ENCODE data around the gene ARL3.

Gene ARL3

GRCh38 chr10:102657984-102658724 lies 56.0 kb downstream of the ARL3 start:
- no peak overlapping the region for H3K4me2 ChIP-seq (ENCODE audit: insufficient read depth, low read length, poor library complexity, severe bottlenecking)
- peaks cover 12 to 13% of the 10 kb centered on the region in 2 donors for H3K4me1 ChIP-seq (ENCODE audit: control insufficient read depth in 2 of 2, insufficient read depth in 1 of 2, low read depth in 1 of 2, low read length in 2 of 2)
- DNase-seq (ENCODE audit: low spot score), result no peak
- whole genome bisulfite sequencing, 2 donors (ENCODE audit: extremely low coverage in 2 of 2, insufficient read length in 2 of 2, insufficient replicate concordance in 1 of 2), result no CpG with 5 or more reads among the region's 13 CpGs
- H4K91ac ChIP-seq (ENCODE audit: low read depth, low read length, poor library complexity), result no peak overlapping the region
- H3K27me3 ChIP-seq (ENCODE audit: control insufficient read depth in 3 of 3, insufficient read depth in 3 of 3, low read depth in 1 of 3, low read length in 3 of 3), result no peaks in the 10 kb centered on the region
- H3K9ac ChIP-seq (ENCODE audit: low read depth, low read length, poor library complexity), result no peak overlapping the region
- no peak overlapping the region for H2BK15ac ChIP-seq (ENCODE audit: low read length)
- no peak overlapping the region for H2BK5ac ChIP-seq (ENCODE audit: low read length)
- H3K27ac ChIP-seq (replicated peaks; ENCODE audit: low read length), result no peak overlapping the region
- no peak overlapping the region for H2AFZ ChIP-seq (ENCODE audit: low read length)
- no peak overlapping the region for H3K14ac ChIP-seq (ENCODE audit: low read length)
- no peak overlapping the region for H3K23ac ChIP-seq (ENCODE audit: low read depth, low read length, poor library complexity)
- no peak overlapping the region for H2AK5ac ChIP-seq (ENCODE audit: low read depth, low read length)
- no peak overlapping the region for H3K4me3 ChIP-seq (ENCODE audit: low read length in 2 of 2)
- no peak overlapping the region for H2BK12ac ChIP-seq (ENCODE audit: low read length)
- peaks cover 6% of the 10 kb centered on the region for H3K79me1 ChIP-seq (ENCODE audit: low read depth, low read length)
- no peak overlapping the region for H2BK120ac ChIP-seq (ENCODE audit: low read depth, low read length)
- no peaks in the 10 kb centered on the region for H3K9me3 ChIP-seq (replicated peaks in 1 of 2; ENCODE audit: control insufficient read depth in 2 of 2, insufficient read depth in 1 of 2, low read depth in 1 of 2, low read length in 2 of 2)
- H3K4ac ChIP-seq (ENCODE audit: low read length), result no peak overlapping the region
- peaks cover 24 to 61% of the 10 kb centered on the region in 2 donors for H3K36me3 ChIP-seq (replicated peaks in 1 of 2; ENCODE audit: control insufficient read depth in 2 of 2, insufficient read depth in 2 of 2, low read length in 2 of 2)
- H3K18ac ChIP-seq (ENCODE audit: low read length), result no peak overlapping the region
- H4K8ac ChIP-seq (ENCODE audit: low read depth, low read length), result no peak overlapping the region

- H2BK5ac ChIP-seq (ENCODE audit: low read length), result no peak overlapping the region
- H3K27ac ChIP-seq (replicated peaks; ENCODE audit: low read length), result no peak overlapping the region
- no peaks in the 10 kb centered on the region for H3K9me3 ChIP-seq (replicated peaks in 1 of 2; ENCODE audit: control insufficient read depth in 2 of 2, insufficient read depth in 1 of 2, low read depth in 1 of 2, low read length in 2 of 2)
- H3K9ac ChIP-seq (ENCODE audit: low read depth, low read length, poor library complexity), result no peak overlapping the region
- no peak overlapping the region for H2AFZ ChIP-seq (ENCODE audit: low read length)
- no peak overlapping the region for H2BK15ac ChIP-seq (ENCODE audit: low read length)
- H3K18ac ChIP-seq (ENCODE audit: low read length), result no peak overlapping the region
- H4K91ac ChIP-seq (ENCODE audit: low read depth, low read length, poor library complexity), result no peak overlapping the region
- H3K4me2 ChIP-seq (ENCODE audit: insufficient read depth, low read length, poor library complexity, severe bottlenecking), result no peak overlapping the region
- H3K4me1 ChIP-seq (ENCODE audit: control insufficient read depth in 2 of 2, insufficient read depth in 1 of 2, low read depth in 1 of 2, low read length in 2 of 2), result peaks cover 13 to 14% of the 10 kb centered on the region in 2 donors
- no peak overlapping the region for H2BK120ac ChIP-seq (ENCODE audit: low read depth, low read length)
- H4K8ac ChIP-seq (ENCODE audit: low read depth, low read length), result no peak overlapping the region
- no peaks in the 10 kb centered on the region for H3K27me3 ChIP-seq (ENCODE audit: control insufficient read depth in 3 of 3, insufficient read depth in 3 of 3, low read depth in 1 of 3, low read length in 3 of 3)
- H3K4me3 ChIP-seq (ENCODE audit: low read length in 2 of 2), result no peak overlapping the region
- H3K14ac ChIP-seq (ENCODE audit: low read length), result no peak overlapping the region
- no peak overlapping the region for H3K4ac ChIP-seq (ENCODE audit: low read length)
- no peak overlapping the region for H2BK12ac ChIP-seq (ENCODE audit: low read length)
- no peak for DNase-seq (ENCODE audit: low spot score)
- no peak overlapping the region for H3K23ac ChIP-seq (ENCODE audit: low read depth, low read length, poor library complexity)
- H3K79me1 ChIP-seq (ENCODE audit: low read depth, low read length), result peaks cover 6% of the 10 kb centered on the region
- WGBS, 2 donors (ENCODE audit: extremely low coverage in 2 of 2, insufficient read length in 2 of 2, insufficient replicate concordance in 1 of 2), result no CpG with 5 or more reads among the region's 11 CpGs
- H3K36me3 ChIP-seq (replicated peaks in 1 of 2; ENCODE audit: control insufficient read depth in 2 of 2, insufficient read depth in 2 of 2, low read length in 2 of 2), result peaks cover 24 to 68% of the 10 kb centered on the region in 2 donors
- H2AK5ac ChIP-seq (ENCODE audit: low read depth, low read length), result no peak overlapping the region
Observed at GRCh38 chr10:102657451-102657850, 56.7 kb downstream of the ARL3 start.

DNA sequence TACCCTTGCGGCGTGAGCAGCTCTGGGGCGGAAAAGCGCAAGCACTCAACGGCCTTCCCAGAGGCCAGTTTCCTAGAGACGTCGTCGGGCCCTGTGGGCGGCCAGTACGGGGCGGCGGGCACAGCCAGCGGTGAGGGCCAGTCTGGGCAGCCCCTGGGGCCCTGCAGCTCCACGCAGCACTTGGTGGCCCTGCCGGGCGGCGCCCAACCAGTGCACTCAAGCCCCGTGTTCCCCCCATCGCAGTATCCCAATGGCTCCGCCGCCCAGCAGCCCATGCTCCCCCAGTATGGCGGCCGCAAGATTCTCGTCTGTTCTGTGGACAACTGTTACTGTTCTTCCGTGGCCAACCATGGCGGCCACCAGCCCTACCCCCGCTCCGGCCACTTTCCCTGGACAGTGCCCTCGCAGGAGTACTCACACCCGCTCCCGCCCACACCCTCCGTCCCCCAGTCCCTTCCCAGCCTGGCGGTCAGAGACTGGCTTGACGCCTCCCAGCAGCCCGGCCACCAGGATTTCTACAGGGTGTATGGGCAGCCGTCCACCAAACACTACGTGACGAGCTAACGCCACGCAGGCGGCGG lies 57.3 kb downstream of the ARL3 start:
- H3K14ac ChIP-seq (ENCODE audit: low read length), result no peak overlapping the region
- H2BK120ac ChIP-seq (ENCODE audit: low read depth, low read length), result no peak overlapping the region
- H3K27ac ChIP-seq (replicated peaks; ENCODE audit: low read length), result no peak overlapping the region
- H2AFZ ChIP-seq (ENCODE audit: low read length), result no peak overlapping the region
- peaks cover 13 to 19% of the 10 kb centered on the region in 2 donors for H3K4me1 ChIP-seq (ENCODE audit: control insufficient read depth in 2 of 2, insufficient read depth in 1 of 2, low read depth in 1 of 2, low read length in 2 of 2)
- H3K27me3 ChIP-seq (ENCODE audit: control insufficient read depth in 3 of 3, insufficient read depth in 3 of 3, low read depth in 1 of 3, low read length in 3 of 3), result no peaks in the 10 kb centered on the region
- H3K23ac ChIP-seq (ENCODE audit: low read depth, low read length, poor library complexity), result no peak overlapping the region
- no peak for DNase-seq (ENCODE audit: low spot score)
- peak overlapping the region in 1 of 2 donors; percentile 49 for H3K4me3 ChIP-seq (ENCODE audit: low read length in 2 of 2)
- peaks cover 6% of the 10 kb centered on the region for H3K79me1 ChIP-seq (ENCODE audit: low read depth, low read length)
- no peak overlapping the region for H2BK15ac ChIP-seq (ENCODE audit: low read length)
- peak overlapping the region; percentile 46 for H2AK5ac ChIP-seq (ENCODE audit: low read depth, low read length)
- WGBS, 2 donors (ENCODE audit: extremely low coverage in 2 of 2, insufficient read length in 2 of 2, insufficient replicate concordance in 1 of 2), result no CpG with 5 or more reads among the region's 42 CpGs
- H3K36me3 ChIP-seq (replicated peaks in 1 of 2; ENCODE audit: control insufficient read depth in 2 of 2, insufficient read depth in 2 of 2, low read length in 2 of 2), result peaks cover 24 to 74% of the 10 kb centered on the region in 2 donors
- H3K4me2 ChIP-seq (ENCODE audit: insufficient read depth, low read length, poor library complexity, severe bottlenecking), result no peak overlapping the region
- H2BK12ac ChIP-seq (ENCODE audit: low read length), result no peak overlapping the region
- peak overlapping the region; percentile 38 for H3K18ac ChIP-seq (ENCODE audit: low read length)
- H3K9ac ChIP-seq (ENCODE audit: low read depth, low read length, poor library complexity), result no peak overlapping the region
- no peak overlapping the region for H4K91ac ChIP-seq (ENCODE audit: low read depth, low read length, poor library complexity)
- no peaks in the 10 kb centered on the region for H3K9me3 ChIP-seq (replicated peaks in 1 of 2; ENCODE audit: control insufficient read depth in 2 of 2, insufficient read depth in 1 of 2, low read depth in 1 of 2, low read length in 2 of 2)
- H2BK5ac ChIP-seq (ENCODE audit: low read length), result no peak overlapping the region
- no peak overlapping the region for H4K8ac ChIP-seq (ENCODE audit: low read depth, low read length)
- H3K4ac ChIP-seq (ENCODE audit: low read length), result no peak overlapping the region

- Histone ChIP-seq H3K14ac (ENCODE audit: low read length) (no peak overlapping the region), H3K27ac (replicated peaks; ENCODE audit: low read length) (no peak overlapping the region), H3K23ac (ENCODE audit: low read depth, low read length, poor library complexity) (no peak overlapping the region), H3K18ac (ENCODE audit: low read length) (no peak overlapping the region), H3K4me2 (ENCODE audit: insufficient read depth, low read length, poor library complexity, severe bottlenecking) (no peak overlapping the region), H2BK120ac (ENCODE audit: low read depth, low read length) (no peak overlapping the region), H2AFZ (ENCODE audit: low read length) (no peak overlapping the region), H3K9ac (ENCODE audit: low read depth, low read length, poor library complexity) (no peak overlapping the region), H3K4me3 (ENCODE audit: low read length in 2 of 2) (no peak overlapping the region), H3K36me3 (replicated peaks in 1 of 2; ENCODE audit: control insufficient read depth in 2 of 2, insufficient read depth in 2 of 2, low read length in 2 of 2) (peaks cover 24 to 83% of the 10 kb centered on the region in 2 donors), H3K4me1 (ENCODE audit: control insufficient read depth in 2 of 2, insufficient read depth in 1 of 2, low read depth in 1 of 2, low read length in 2 of 2) (peaks cover 10 to 19% of the 10 kb centered on the region in 2 donors), H2AK5ac (ENCODE audit: low read depth, low read length) (no peak overlapping the region), H4K91ac (ENCODE audit: low read depth, low read length, poor library complexity) (no peak overlapping the region), H2BK15ac (ENCODE audit: low read length) (no peak overlapping the region), H3K27me3 (ENCODE audit: control insufficient read depth in 3 of 3, insufficient read depth in 3 of 3, low read depth in 1 of 3, low read length in 3 of 3) (no peaks in the 10 kb centered on the region), H3K9me3 (replicated peaks in 1 of 2; ENCODE audit: control insufficient read depth in 2 of 2, insufficient read depth in 1 of 2, low read depth in 1 of 2, low read length in 2 of 2) (no peaks in the 10 kb centered on the region), H4K8ac (ENCODE audit: low read depth, low read length) (no peak overlapping the region), H3K79me1 (ENCODE audit: low read depth, low read length) (peaks cover 13% of the 10 kb centered on the region), H3K4ac (ENCODE audit: low read length) (no peak overlapping the region), H2BK5ac (ENCODE audit: low read length) (no peak overlapping the region), H2BK12ac (ENCODE audit: low read length) (no peak overlapping the region)
- no peak for DNase-seq (ENCODE audit: low spot score)
- no CpG with 5 or more reads among the region's 12 CpGs for WGBS, 2 donors (ENCODE audit: extremely low coverage in 2 of 2, insufficient read length in 2 of 2, insufficient replicate concordance in 1 of 2)
Observed at GRCh38 chr10:102656026-102656425, 58.2 kb downstream of the ARL3 start.
